Rectal smooth muscle tissue (tissue), 1 donor: ENCODE measurements around the gene MYMK.

Experiments used
- H3K27ac ChIP-seq: one replicate; pipeline ENCODE4 v1.7.0; 2013; ENCODE audit warnings: low read depth, low read length, inconsistent platforms
- H3K27me3 ChIP-seq: one replicate; pipeline ENCODE4 v1.7.0; 2013; ENCODE audit warnings: low read length; ENCODE audit not compliant: control insufficient read depth, insufficient read depth
- H3K36me3 ChIP-seq: one replicate; pipeline ENCODE4 v1.7.0; 2013; ENCODE audit warnings: low read length; ENCODE audit not compliant: control insufficient read depth, insufficient read depth
- H3K4me1 ChIP-seq: one replicate; pipeline ENCODE4 v1.7.0; 2013; ENCODE audit warnings: low read length; ENCODE audit not compliant: control insufficient read depth, insufficient read depth
- H3K4me3 ChIP-seq: one replicate; pipeline ENCODE4 v1.7.0; 2013; ENCODE audit warnings: low read length
- H3K9ac ChIP-seq: one replicate; pipeline ENCODE4 v1.7.0; 2013; ENCODE audit warnings: low read length

Gene MYMK

GRCh38 chr9:133488686-133489252 is 36.0 kb downstream of the MYMK start:
- no peaks in the 10 kb centered on the region for H3K4me1 ChIP-seq
- no peaks in the 10 kb centered on the region for H3K36me3 ChIP-seq
- H3K27ac ChIP-seq, result no peak overlapping the region
- peaks cover 3% of the 10 kb centered on the region for H3K27me3 ChIP-seq
- H3K4me3 ChIP-seq, result no peak overlapping the region
- H3K9ac ChIP-seq, result no peak overlapping the region

- no peak overlapping the region for H3K9ac ChIP-seq
- no peaks in the 10 kb centered on the region for H3K4me1 ChIP-seq
- H3K36me3 ChIP-seq, result no peaks in the 10 kb centered on the region
- H3K4me3 ChIP-seq, result no peak overlapping the region
- no peak overlapping the region for H3K27ac ChIP-seq
- peaks cover 3% of the 10 kb centered on the region for H3K27me3 ChIP-seq
Measured at GRCh38 chr9:133487331-133487725, 37.4 kb downstream of the MYMK start.

DNA sequence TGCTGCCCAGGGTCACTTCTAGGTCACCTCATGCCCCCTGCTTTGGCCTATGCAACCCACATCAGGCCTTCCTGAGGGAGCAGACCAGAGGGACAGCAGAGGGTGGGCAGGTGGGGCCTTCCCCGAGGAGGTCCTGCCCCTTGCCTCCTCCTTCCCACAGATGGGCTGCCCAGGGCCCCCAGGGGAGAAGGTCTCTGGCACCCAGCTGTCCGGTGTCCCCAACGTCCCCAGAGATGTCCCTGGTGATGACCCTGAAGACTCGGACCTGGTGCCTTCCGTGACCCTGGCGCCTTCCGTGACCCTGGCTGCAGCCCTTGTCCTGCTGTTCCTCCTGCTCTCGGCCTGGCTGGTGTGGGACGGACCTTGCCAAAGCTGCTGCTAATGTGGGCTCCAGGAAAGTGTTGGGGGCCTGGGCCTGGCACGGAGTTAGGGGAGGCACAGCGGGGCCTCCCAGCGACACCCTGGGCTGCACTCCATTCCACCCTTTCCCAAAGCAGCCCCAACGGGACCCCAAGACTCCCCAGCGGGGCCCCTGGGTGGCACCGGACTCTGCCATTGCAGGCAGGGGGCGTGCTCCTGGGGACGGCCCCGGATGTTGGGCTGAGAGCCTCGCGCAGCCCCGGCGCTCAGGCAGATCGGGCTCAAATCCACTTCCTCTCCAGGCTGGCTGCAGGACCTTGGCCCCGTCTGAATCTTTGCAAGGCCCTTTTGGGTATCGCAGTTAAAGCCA is 39.1 kb downstream of the MYMK start:
- Histone ChIP-seq H3K4me1 (no peaks in the 10 kb centered on the region), H3K9ac (no peak overlapping the region), H3K36me3 (no peaks in the 10 kb centered on the region), H3K27ac (no peak overlapping the region), H3K27me3 (no peaks in the 10 kb centered on the region), H3K4me3 (no peak overlapping the region)

GRCh38 chr9:133484671-133485437 is 39.9 kb downstream of the MYMK start:
- H3K36me3 ChIP-seq, result no peaks in the 10 kb centered on the region
- H3K4me3 ChIP-seq, result no peak overlapping the region
- H3K9ac ChIP-seq, result no peak overlapping the region
- no peak overlapping the region for H3K27ac ChIP-seq
- H3K4me1 ChIP-seq, result no peaks in the 10 kb centered on the region
- no peaks in the 10 kb centered on the region for H3K27me3 ChIP-seq

DNA sequence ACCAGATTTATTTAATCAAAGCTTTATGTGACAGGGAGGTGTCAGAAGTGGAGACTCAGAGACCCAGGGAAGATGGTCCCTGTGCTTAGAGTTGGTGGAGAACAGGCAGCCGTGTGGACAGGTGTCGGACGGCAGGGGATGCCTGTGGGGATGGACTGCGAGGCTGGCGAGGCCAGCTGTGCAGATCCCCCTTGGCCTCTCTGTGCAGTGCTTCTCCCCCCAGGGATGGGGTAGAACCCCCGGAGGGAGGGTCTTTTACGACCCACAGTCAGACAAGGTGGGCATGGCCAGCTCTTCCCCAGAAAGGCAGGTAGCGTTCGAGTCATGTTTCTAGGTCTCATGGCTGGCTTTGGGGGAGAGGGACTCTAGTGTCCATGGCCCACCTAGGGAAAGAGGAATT is 41.1 kb downstream of the MYMK start:
- no peak overlapping the region for H3K4me3 ChIP-seq
- peaks cover 1% of the 10 kb centered on the region for H3K4me1 ChIP-seq
- H3K36me3 ChIP-seq, result no peaks in the 10 kb centered on the region
- no peak overlapping the region for H3K9ac ChIP-seq
- H3K27ac ChIP-seq, result no peak overlapping the region
- H3K27me3 ChIP-seq, result no peaks in the 10 kb centered on the region

- Histone ChIP-seq H3K4me3 (peak within 1 kb of the TSS; percentile 65), H3K36me3 (peaks cover 2% of the 10 kb centered on the region), H3K27ac (no peak within 1 kb of the TSS), H3K27me3 (no peaks in the 10 kb centered on the region), H3K4me1 (peaks cover 4% of the 10 kb centered on the region), H3K9ac (no peak within 1 kb of the TSS)
Measured at GRCh38 chr9:133478851-133479711, 45.7 kb downstream of the MYMK start, which contains the start of gene SLC2A6. Gene SLC2A6, minus strand, starts transcription at chr9:133479099. Its CDS starts 40 bp downstream, at chr9:133479059.

- Histone ChIP-seq H3K27ac (no peak overlapping the region), H3K4me3 (peak overlapping the region; percentile 57), H3K27me3 (no peaks in the 10 kb centered on the region), H3K36me3 (peaks cover 2% of the 10 kb centered on the region), H3K4me1 (peaks cover 4% of the 10 kb centered on the region), H3K9ac (no peak overlapping the region)
Measured at GRCh38 chr9:133477992-133478850, 46.5 kb downstream of the MYMK start.

GRCh38 chr9:133477461-133477860 is 47.3 kb downstream of the MYMK start:
- no peaks in the 10 kb centered on the region for H3K27me3 ChIP-seq
- H3K4me1 ChIP-seq, result peaks cover 4% of the 10 kb centered on the region
- no peak overlapping the region for H3K9ac ChIP-seq
- H3K4me3 ChIP-seq, result no peak overlapping the region
- no peak overlapping the region for H3K27ac ChIP-seq
- H3K36me3 ChIP-seq, result peaks cover 2% of the 10 kb centered on the region

- no peaks in the 10 kb centered on the region for H3K27me3 ChIP-seq
- H3K4me3 ChIP-seq, result no peak overlapping the region
- H3K36me3 ChIP-seq, result peaks cover 2% of the 10 kb centered on the region
- H3K27ac ChIP-seq, result no peak overlapping the region
- no peak overlapping the region for H3K9ac ChIP-seq
- peaks cover 4% of the 10 kb centered on the region for H3K4me1 ChIP-seq
Measured at GRCh38 chr9:133476941-133477340, 47.8 kb downstream of the MYMK start.

GRCh38 chr9:133476036-133476931 is 48.5 kb downstream of the MYMK start:
- Histone ChIP-seq H3K4me3 (no peak overlapping the region), H3K36me3 (peaks cover 2% of the 10 kb centered on the region), H3K4me1 (peaks cover 4% of the 10 kb centered on the region), H3K27ac (no peak overlapping the region), H3K27me3 (no peaks in the 10 kb centered on the region), H3K9ac (no peak overlapping the region)
